Hepatocyte (in vitro differentiated cells): ENCODE data around the gene CPNE1. TPM values are rescaled to one million over a fixed set of nuclear protein-coding genes. Genes with fewer than 3 reads are reported as not detected.

ENCODE experiments used
- DNase-seq: peaks from one replicate; pipeline ENCODE4 v3.0.0-alpha.2; 2016; ENCODE audit warnings: low spot score
- H2AFZ ChIP-seq: fragments of 200-600 bp; sonication (generic); 2 replicates; pipeline ENCODE4 v1.6.0; 2016; ENCODE audit warnings: antibody characterized with exemption, mild to moderate bottlenecking
- H3K27ac ChIP-seq: fragments of 200-600 bp; sonication (generic); 2 replicates; pipeline ENCODE4 v1.5.1; 2016; ENCODE audit warnings: mild to moderate bottlenecking
- H3K27me3 ChIP-seq: fragments of 200-600 bp; sonication (generic); 2 replicates; pipeline ENCODE4 v1.6.1; 2016
- H3K36me3 ChIP-seq: fragments of 200-600 bp; sonication (generic); replicated peaks from 2 replicates; pipeline ENCODE4 v1.5.1; 2016; ENCODE audit warnings: low read depth; ENCODE audit not compliant: insufficient read depth
- H3K4me1 ChIP-seq: fragments of 200-600 bp; sonication (generic); 2 replicates; pipeline ENCODE4 v1.5.1; 2016; ENCODE audit warnings: mild to moderate bottlenecking, moderate library complexity; ENCODE audit not compliant: insufficient read depth
- H3K4me2 ChIP-seq: fragments of 200-600 bp; sonication (generic); 2 replicates; pipeline ENCODE4 v1.6.0; 2016
- H3K4me3 ChIP-seq: fragments of 200-600 bp; sonication (generic); 2 replicates; pipeline ENCODE4 v1.5.1; 2016; ENCODE audit warnings: mild to moderate bottlenecking
- H3K79me2 ChIP-seq: fragments of 200-600 bp; sonication (generic); 2 replicates; pipeline ENCODE4 v1.6.0; 2017; ENCODE audit warnings: mild to moderate bottlenecking
- H3K9me2 ChIP-seq: fragments of 200-600 bp; sonication (generic); replicated peaks from 2 replicates; pipeline ENCODE4 v1.6.0; 2017; ENCODE audit warnings: mild to moderate bottlenecking; ENCODE audit not compliant: insufficient read depth
- H3K9me3 ChIP-seq: fragments of 200-600 bp; sonication (generic); 2 replicates; pipeline ENCODE4 v1.5.1; 2016; ENCODE audit warnings: low read depth, mild to moderate bottlenecking
- H4K20me1 ChIP-seq: fragments of 200-600 bp; sonication (generic); 2 replicates; pipeline ENCODE4 v1.6.0; 2016; ENCODE audit warnings: mild to moderate bottlenecking; ENCODE audit not compliant: insufficient read depth, poor library complexity, severe bottlenecking
- EZH2 ChIP-seq: fragments of 200-600 bp; sonication (generic); IDR thresholded peaks from 2 replicates; pipeline ENCODE4 v1.6.1; 2016; ENCODE audit warnings: antibody characterized with exemption, mild to moderate bottlenecking, borderline replicate concordance
- EZH2phosphoT487 ChIP-seq: fragments of 200-600 bp; sonication (generic); IDR thresholded peaks from one replicate; pipeline ENCODE4 v1.6.1; 2018; ENCODE audit warnings: antibody characterized with exemption, mild to moderate bottlenecking, low read depth, moderate library complexity; ENCODE audit not compliant: unreplicated experiment, severe bottlenecking
- WGBS: methylation state at CpG from one replicate; pipeline ENCODE4 v1.1.6; 2016; ENCODE audit warnings: low lambda C conversion rate; ENCODE audit errors: missing lambda C conversion rate; 5-methylcytosine and 5-hydroxymethylcytosine counted together
- polyA plus RNA-seq: library from polyadenylated mRNA; unstranded; fragments of >200 nt; fragmentation: Nextera tagmentation; extraction: Ambion mirVana; gene quantifications from 2 replicates; pipeline ENCODE4 v1.2.1, GENCODE V29; 2016
- total RNA-seq: library from RNA; depleted of rRNA; stranded (reverse); fragments of >200 nt; gene quantifications from 2 replicates; pipeline ENCODE4 v1.2.3, GENCODE V29; 2014
- TF ChIP-seq, protein P1 (sequence below): fragments of 200-600 bp; sonication (generic); IDR thresholded peaks from 2 replicates; pipeline ENCODE4 v1.5.1; 2016; ENCODE audit warnings: antibody characterized with exemption, mild to moderate bottlenecking; ENCODE audit not compliant: poor library complexity

The CPNE1 gene
- total and polyA plus RNA-seq, 2 experiments from 2014 or later = 68.9 to 93.4 TPM

DNA sequence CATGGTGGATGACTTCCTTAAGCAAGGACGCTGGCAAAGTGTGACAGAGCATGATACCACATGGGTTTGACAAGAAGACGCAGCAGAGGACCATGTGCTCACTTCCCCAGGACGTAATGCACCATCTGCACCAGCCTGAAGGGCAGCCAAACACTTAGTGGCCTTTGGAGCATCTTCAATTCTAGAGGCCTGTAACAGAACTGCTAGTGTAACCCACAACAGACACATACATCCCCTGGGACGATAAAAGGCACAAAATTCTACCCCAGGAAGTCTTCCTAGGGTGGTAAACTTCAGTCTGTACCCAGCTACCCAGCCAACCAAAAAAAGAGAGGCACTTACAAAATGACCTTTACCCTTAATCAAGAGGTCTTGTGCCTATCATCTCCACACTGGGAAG is 9.2 kb upstream of the CPNE1 start:
- no peaks in the 10 kb centered on the region for H3K27me3 ChIP-seq
- H3K4me3 ChIP-seq = no peak overlapping the region
- DNase-seq = no peak
- no peak overlapping the region for H2AFZ ChIP-seq
- H3K4me2 ChIP-seq = no peak overlapping the region
- no peak overlapping the region for H3K27ac ChIP-seq
- no peaks in the 10 kb centered on the region for H3K79me2 ChIP-seq
- WGBS = 91% methylated on average over 4 of the region's 4 CpGs
- no peaks in the 10 kb centered on the region for H3K9me2 ChIP-seq
- no peaks in the 10 kb centered on the region for H3K4me1 ChIP-seq
- TF ChIP-seq, protein P1, sequence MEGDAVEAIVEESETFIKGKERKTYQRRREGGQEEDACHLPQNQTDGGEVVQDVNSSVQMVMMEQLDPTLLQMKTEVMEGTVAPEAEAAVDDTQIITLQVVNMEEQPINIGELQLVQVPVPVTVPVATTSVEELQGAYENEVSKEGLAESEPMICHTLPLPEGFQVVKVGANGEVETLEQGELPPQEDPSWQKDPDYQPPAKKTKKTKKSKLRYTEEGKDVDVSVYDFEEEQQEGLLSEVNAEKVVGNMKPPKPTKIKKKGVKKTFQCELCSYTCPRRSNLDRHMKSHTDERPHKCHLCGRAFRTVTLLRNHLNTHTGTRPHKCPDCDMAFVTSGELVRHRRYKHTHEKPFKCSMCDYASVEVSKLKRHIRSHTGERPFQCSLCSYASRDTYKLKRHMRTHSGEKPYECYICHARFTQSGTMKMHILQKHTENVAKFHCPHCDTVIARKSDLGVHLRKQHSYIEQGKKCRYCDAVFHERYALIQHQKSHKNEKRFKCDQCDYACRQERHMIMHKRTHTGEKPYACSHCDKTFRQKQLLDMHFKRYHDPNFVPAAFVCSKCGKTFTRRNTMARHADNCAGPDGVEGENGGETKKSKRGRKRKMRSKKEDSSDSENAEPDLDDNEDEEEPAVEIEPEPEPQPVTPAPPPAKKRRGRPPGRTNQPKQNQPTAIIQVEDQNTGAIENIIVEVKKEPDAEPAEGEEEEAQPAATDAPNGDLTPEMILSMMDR = no peak
- TF ChIP-seq EZH2phosphoT487 (no peak), EZH2 (no peak)
- H3K9me3 ChIP-seq = no peaks in the 10 kb centered on the region
- no peaks in the 10 kb centered on the region for H4K20me1 ChIP-seq
- H3K36me3 ChIP-seq = no peaks in the 10 kb centered on the region

GRCh38 chr20:35669681-35670080 is 5.0 kb upstream of the CPNE1 start:
- Histone ChIP-seq H3K27me3 (no peaks in the 10 kb centered on the region), H3K9me3 (no peaks in the 10 kb centered on the region), H3K9me2 (no peaks in the 10 kb centered on the region), H3K36me3 (no peaks in the 10 kb centered on the region), H4K20me1 (no peaks in the 10 kb centered on the region), H3K79me2 (no peaks in the 10 kb centered on the region), H2AFZ (no peak overlapping the region), H3K27ac (no peak overlapping the region), H3K4me1 (no peaks in the 10 kb centered on the region), H3K4me3 (no peak overlapping the region), H3K4me2 (no peak overlapping the region)
- 80% methylated on average over 1 of the region's 1 CpG for WGBS
- TF ChIP-seq EZH2phosphoT487 = no peak
- TF ChIP-seq, protein P1 = no peak
- TF ChIP-seq EZH2 = no peak
- no peak for DNase-seq

DNA sequence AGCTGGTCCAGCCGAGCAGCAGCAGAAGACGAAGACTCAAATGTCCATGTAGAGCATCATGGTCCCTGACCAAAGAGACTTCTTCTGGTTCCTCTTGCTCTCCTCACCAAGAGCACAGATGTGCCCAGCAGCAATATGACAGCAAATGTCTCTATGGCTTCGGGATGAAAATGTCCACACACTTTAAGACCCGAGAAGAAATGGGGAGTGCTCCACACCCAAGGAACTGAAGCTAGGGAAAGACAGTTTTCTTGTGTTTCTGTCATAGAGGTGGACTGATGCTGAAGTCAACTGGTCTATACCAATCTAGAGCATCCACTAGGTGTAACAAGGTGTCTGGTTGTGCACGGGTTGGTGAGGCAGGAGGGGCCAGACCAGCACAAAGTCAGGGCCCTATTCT is 4.5 kb upstream of the CPNE1 start:
- Histone ChIP-seq H3K9me2 (no peaks in the 10 kb centered on the region), H3K9me3 (no peaks in the 10 kb centered on the region), H3K4me3 (no peak overlapping the region), H3K4me2 (no peak overlapping the region), H2AFZ (no peak overlapping the region), H3K36me3 (no peaks in the 10 kb centered on the region), H3K27me3 (no peaks in the 10 kb centered on the region), H3K4me1 (no peaks in the 10 kb centered on the region), H3K27ac (no peak overlapping the region), H4K20me1 (no peaks in the 10 kb centered on the region), H3K79me2 (peaks cover 4% of the 10 kb centered on the region)
- no peak for DNase-seq
- 95% methylated on average over 5 of the region's 5 CpGs for WGBS
- TF ChIP-seq EZH2 = no peak
- TF ChIP-seq, protein P1 = no peak
- TF ChIP-seq EZH2phosphoT487 = no peak

DNA sequence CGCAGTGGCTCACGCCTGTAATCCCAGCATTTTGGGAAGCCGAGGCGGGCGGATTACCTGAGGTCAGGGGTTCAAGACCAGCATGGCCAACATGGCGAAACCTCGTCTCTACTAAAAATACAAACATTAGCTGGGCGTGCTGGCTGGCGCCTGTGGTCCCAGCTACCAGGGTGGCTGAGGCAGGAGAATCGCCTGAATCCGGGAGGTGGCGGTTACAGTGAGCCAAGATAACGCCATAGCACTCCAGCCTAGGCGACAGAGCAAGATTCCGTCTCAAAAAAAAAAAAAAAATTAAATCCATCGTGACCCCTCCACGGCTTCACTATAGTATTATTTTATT is 1.2 kb upstream of the CPNE1 start:
- H3K9me2 ChIP-seq = no peaks in the 10 kb centered on the region
- peaks cover 37% of the 10 kb centered on the region for H3K79me2 ChIP-seq
- H3K27me3 ChIP-seq = no peaks in the 10 kb centered on the region
- WGBS = 99% methylated on average over 17 of the region's 17 CpGs
- no peaks in the 10 kb centered on the region for H3K36me3 ChIP-seq
- H3K4me3 ChIP-seq = no peak overlapping the region
- H3K4me1 ChIP-seq = peaks cover 14% of the 10 kb centered on the region
- H3K27ac ChIP-seq = no peak overlapping the region
- H3K9me3 ChIP-seq = no peaks in the 10 kb centered on the region
- no peak overlapping the region for H2AFZ ChIP-seq
- DNase-seq = no peak
- TF ChIP-seq EZH2phosphoT487 = no peak
- TF ChIP-seq, protein P1 = no peak
- TF ChIP-seq EZH2 = no peak
- H4K20me1 ChIP-seq = peaks cover 29% of the 10 kb centered on the region
- no peak overlapping the region for H3K4me2 ChIP-seq
